H1 (cell line): Measurements from ENCODE around the gene WIPF1. TPM values are rescaled to one million over a fixed set of nuclear protein-coding genes. Genes with fewer than 3 reads are reported as not detected.

Experiments used
- CTCF ChIA-PET: fragments of 300-600 bp; sonication (Branson Sonifier 250); formaldehyde crosslinking; loops from one replicate; lab custom pipeline; 2021; ENCODE audit not compliant: partially characterized antibody; lab: Charles Lee
- POLR2A ChIA-PET: fragments of 300-600 bp; sonication (Branson Sonifier 250); formaldehyde crosslinking; loops from one replicate; lab custom pipeline; 2021; ENCODE audit warnings: inconsistent platforms; ENCODE audit not compliant: partially characterized antibody; lab: Charles Lee
- DNase-seq, 2 experiments: peaks; one replicate each; pipeline versions ENCODE4 v3.0.0 to v3.0.0-alpha.2; 2010 to 2022; ENCODE audit warnings: low spot score in 2 of 2, low read depth in 1 of 2, mixed read lengths in 1 of 2
- FAIRE-seq: peaks from 2 replicates; lab custom pipeline; 2011; peaks lifted over from hg19 to GRCh38; lab: Jason Lieb, UNC
- H2AFZ ChIP-seq: 2 replicates; pipeline ENCODE4 v1.8.1; 2012; ENCODE audit warnings: low read length, inconsistent platforms
- H2AK5ac ChIP-seq: 2 replicates; pipeline ENCODE4 v1.6.1; 2013; ENCODE audit warnings: low read depth, low read length
- H2BK120ac ChIP-seq: replicated peaks from 2 replicates; pipeline ENCODE3; 2013; ENCODE audit warnings: low read depth, low read length, inconsistent platforms
- H2BK12ac ChIP-seq: 2 replicates; pipeline ENCODE4 v1.6.1; 2013; ENCODE audit warnings: low read depth, low read length
- H2BK15ac ChIP-seq: 2 replicates; pipeline ENCODE4 v1.6.1; 2013; ENCODE audit warnings: low read length
- H2BK20ac ChIP-seq: 2 replicates; pipeline ENCODE4 v1.6.1; 2013; ENCODE audit warnings: low read length
- H2BK5ac ChIP-seq: 2 replicates; pipeline ENCODE4 v1.6.1; 2013; ENCODE audit warnings: low read depth, low read length
- H3K14ac ChIP-seq: 2 replicates; pipeline ENCODE4 v1.6.1; 2013; ENCODE audit warnings: inconsistent platforms; ENCODE audit not compliant: insufficient read length
- H3K18ac ChIP-seq: 2 replicates; pipeline ENCODE4 v1.6.1; 2013; ENCODE audit warnings: low read length; ENCODE audit errors: extremely low read depth
- H3K23ac ChIP-seq: 2 replicates; pipeline ENCODE4 v1.6.1; 2013; ENCODE audit warnings: inconsistent platforms; ENCODE audit not compliant: insufficient read length
- H3K23me2 ChIP-seq: 2 replicates; pipeline ENCODE4 v1.6.1; 2013; ENCODE audit warnings: low read depth, low read length
- H3K27ac ChIP-seq: 2 replicates; pipeline ENCODE4 v1.6.1; 2011; ENCODE audit warnings: low read depth, low read length, inconsistent platforms
- H3K27me3 ChIP-seq, 4 experiments: replicated peaks in 1 of 4; 1 replicate in 1 of 4; 2 replicates in 3 of 4; pipeline versions ENCODE4 v1.6.1 to v1.8.1; 2011 to 2013; ENCODE audit warnings: low read length in 3 of 4, mild to moderate bottlenecking in 3 of 4, inconsistent platforms in 2 of 4, mixed read lengths in 2 of 4, moderate library complexity in 1 of 4; ENCODE audit not compliant: control insufficient read depth in 3 of 4, insufficient read depth in 3 of 4; ENCODE audit errors: extremely low read depth in 1 of 4
- H3K36me3 ChIP-seq, 4 experiments: 2 replicates each; pipeline versions ENCODE4 v1.6.1 to v1.8.1; 2011 to 2013; ENCODE audit warnings: mild to moderate bottlenecking in 4 of 4, low read length in 3 of 4, moderate library complexity in 2 of 4, control low read depth in 1 of 4, inconsistent platforms in 1 of 4; ENCODE audit not compliant: insufficient read depth in 4 of 4, control insufficient read depth in 2 of 4
- H3K4ac ChIP-seq: replicated peaks from 2 replicates; pipeline ENCODE3; 2013; ENCODE audit warnings: low read length, low read depth, mixed read lengths, inconsistent platforms; ENCODE audit not compliant: insufficient read length
- H3K4me1 ChIP-seq, 4 experiments: replicated peaks in 1 of 4; 1 replicate in 1 of 4; 2 replicates in 3 of 4; pipeline versions ENCODE4 v1.6.1 to v1.8.1; 2011 to 2013; ENCODE audit warnings: low read length in 3 of 4, inconsistent platforms in 2 of 4, mixed read lengths in 1 of 4; ENCODE audit not compliant: insufficient read depth in 4 of 4, control insufficient read depth in 3 of 4
- H3K4me2 ChIP-seq, 2 experiments: 2 replicates each; pipeline versions ENCODE4 v1.6.1 to v1.8.1; 2011 to 2013; ENCODE audit warnings: low read depth in 2 of 2, low read length in 2 of 2, control low read depth in 1 of 2, inconsistent platforms in 1 of 2, mild to moderate bottlenecking in 1 of 2; ENCODE audit not compliant: insufficient read depth in 1 of 2
- H3K4me3 ChIP-seq, 4 experiments: fragments of 200-600, 300-600 bp in 1 of 4; sonication (generic), shearing (Covaris generic), sonication (Bioruptor Twin) in 1 of 4; 2 replicates each; pipeline versions ENCODE4 v1.5.1 to v1.8.1; 2011 to 2016; ENCODE audit warnings: low read length in 4 of 4, low read depth in 3 of 4, control low read depth in 2 of 4, inconsistent platforms in 2 of 4, mild to moderate bottlenecking in 2 of 4, mixed read lengths in 1 of 4, moderate library complexity in 1 of 4; ENCODE audit not compliant: insufficient read depth in 2 of 4; ENCODE audit errors: extremely low read depth in 1 of 4
- H3K56ac ChIP-seq: replicated peaks from 2 replicates; pipeline ENCODE3; 2013; ENCODE audit warnings: low read depth, mild to moderate bottlenecking, mixed read lengths, low read length, inconsistent platforms; ENCODE audit not compliant: insufficient read length
- H3K79me1 ChIP-seq: 2 replicates; pipeline ENCODE4 v1.6.1; 2013; ENCODE audit warnings: low read depth, low read length, control low read depth
- H3K79me2 ChIP-seq, 2 experiments: 2 replicates each; pipeline versions ENCODE4 v1.6.1 to v1.8.1; 2012 to 2013; ENCODE audit warnings: low read length in 2 of 2, mild to moderate bottlenecking in 2 of 2, inconsistent platforms in 1 of 2; ENCODE audit not compliant: insufficient read depth in 2 of 2, control insufficient read depth in 1 of 2
- H3K9ac ChIP-seq, 4 experiments: replicated peaks in 1 of 4; 1 replicate in 1 of 4; 2 replicates in 3 of 4; pipeline versions ENCODE4 v1.6.1 to v1.8.1; 2011 to 2013; ENCODE audit warnings: low read depth in 3 of 4, low read length in 3 of 4, control low read depth in 2 of 4, mild to moderate bottlenecking in 2 of 4, moderate library complexity in 2 of 4, inconsistent platforms in 1 of 4; ENCODE audit errors: extremely low read depth in 1 of 4
- H3K9me3 ChIP-seq, 2 experiments: 2 replicates each; pipeline versions ENCODE4 v1.6.1 to v1.8.1; 2012 to 2013; ENCODE audit warnings: mild to moderate bottlenecking in 2 of 2, moderate library complexity in 2 of 2, control low read depth in 1 of 2, inconsistent platforms in 1 of 2, low read depth in 1 of 2, low read length in 1 of 2, mixed read lengths in 1 of 2; ENCODE audit not compliant: insufficient read depth in 2 of 2
- H4K20me1 ChIP-seq, 2 experiments: replicated peaks in 1 of 2; 2 replicates each; pipeline versions ENCODE3 to v1.8.1; 2011 to 2013; ENCODE audit warnings: inconsistent platforms in 2 of 2, low read length in 2 of 2, mild to moderate bottlenecking in 1 of 2; ENCODE audit not compliant: insufficient read depth in 2 of 2, control insufficient read depth in 1 of 2
- H4K5ac ChIP-seq: 2 replicates; pipeline ENCODE4 v1.6.1; 2013; ENCODE audit warnings: low read length, low read depth, mixed read lengths, inconsistent platforms; ENCODE audit not compliant: insufficient read length
- H4K8ac ChIP-seq: 2 replicates; pipeline ENCODE4 v1.8.0; 2013; ENCODE audit warnings: mild to moderate bottlenecking, moderate library complexity, low read length, inconsistent platforms; ENCODE audit not compliant: insufficient read depth; ENCODE audit errors: extremely low read depth
- H4K91ac ChIP-seq: replicated peaks from 2 replicates; pipeline ENCODE3; 2013; ENCODE audit warnings: low read length, mixed read lengths, inconsistent platforms; ENCODE audit not compliant: insufficient read length
- ATF3 ChIP-seq: IDR thresholded peaks from 2 replicates; pipeline ENCODE4 v1.6.1; 2011; ENCODE audit warnings: low read depth, mild to moderate bottlenecking, low read length; ENCODE audit not compliant: insufficient read depth
- JUND ChIP-seq: IDR thresholded peaks from 2 replicates; pipeline ENCODE4 v1.6.1; 2011; ENCODE audit warnings: mild to moderate bottlenecking, improper control_type of control experiment, low read length
- MAFK ChIP-seq: IDR thresholded peaks from 2 replicates; pipeline ENCODE4 v1.6.1; 2012; ENCODE audit warnings: low read depth, mild to moderate bottlenecking, improper control_type of control experiment, low read length
- NRF1 ChIP-seq: IDR thresholded peaks from 2 replicates; pipeline ENCODE4 v1.6.1; 2011; ENCODE audit warnings: mild to moderate bottlenecking, low read depth, low read length, improper control_type of control experiment
- RXRA ChIP-seq: IDR thresholded peaks from 2 replicates; pipeline ENCODE4 v1.6.1; 2011; ENCODE audit warnings: low read depth, mild to moderate bottlenecking, low read length, moderate library complexity; ENCODE audit not compliant: insufficient read depth
- SIX5 ChIP-seq: IDR thresholded peaks from 2 replicates; pipeline ENCODE4 v1.6.1; 2011; ENCODE audit warnings: mild to moderate bottlenecking, low read depth, low read length
- SP2 ChIP-seq: IDR thresholded peaks from 2 replicates; pipeline ENCODE4 v1.6.1; 2012; ENCODE audit warnings: mild to moderate bottlenecking, low read length, inconsistent platforms
- WGBS, 2 experiments: shearing (Covaris generic) in 1 of 2; methylation state at CpG; one replicate each; pipeline versions ENCODE4 v1.1.6 to v1.1.7; 2013 to 2015; ENCODE audit warnings: low lambda C conversion rate in 2 of 2, mixed read lengths in 2 of 2, inconsistent platforms in 1 of 2, low coverage in 1 of 2, missing lambda C conversion rate in 1 of 2; ENCODE audit not compliant: insufficient replicate concordance in 2 of 2, insufficient coverage in 1 of 2, insufficient read length in 1 of 2; ENCODE audit errors: extremely low coverage in 1 of 2, missing lambda C conversion rate in 1 of 2; 5-methylcytosine and 5-hydroxymethylcytosine counted together
- polyA plus RNA-seq, 7 experiments: library from polyadenylated mRNA; depleted of rRNA in 3 of 7; stranded (reverse) in 5 of 7; unstranded in 2 of 7; fragments of >200 nt in 5 of 7; fragments of 200-250 nt in 2 of 7; gene quantifications; 1 replicate in 5 of 7; 2 replicates in 1 of 7; 4 replicates in 1 of 7; pipeline versions ENCODE4 v1.2.1 to v1.2.3, GENCODE V29; 2011 to 2013; ENCODE audit warnings: missing spikeins in 2 of 7, mixed read lengths in 2 of 7
- total RNA-seq: library from RNA; stranded (reverse); fragmentation: NEBNext Ultra II Directional; extraction: Animal tissue kit (Norgen Biotek cat#: 25700); gene quantifications from 2 replicates; pipeline ENCODE4 v1.2.1, GENCODE V29; 2021

WIPF1 gene
- total and polyA plus RNA-seq, 2 of the 8 experiments (the other 6 are each of a cell fraction or from before 2014, with no cell fraction given): 4.7 to 5.2 TPM

DNA sequence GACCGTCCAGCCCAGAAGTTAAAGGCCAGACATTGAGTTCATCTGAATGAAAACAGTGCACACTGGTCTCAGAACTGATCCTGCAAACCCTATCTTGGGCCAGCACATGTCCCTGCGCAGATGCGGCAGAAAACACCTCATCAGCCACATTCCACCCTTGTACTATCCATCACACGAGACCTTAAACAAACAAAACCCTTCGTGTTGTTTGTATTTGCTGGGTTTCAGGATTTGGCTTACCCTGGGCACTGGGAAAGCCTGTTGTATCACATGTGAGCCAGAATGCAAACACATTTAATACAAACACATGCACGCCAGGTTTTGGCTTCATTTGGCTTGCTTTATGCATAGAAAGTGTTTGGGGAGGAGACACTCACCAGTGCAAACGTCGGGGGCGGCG, 12.5 kb downstream of the WIPF1 start:
- Histone ChIP-seq H3K9ac (no peak overlapping the region), H3K23ac (no peak overlapping the region), H3K36me3 (no peaks in the 10 kb centered on the region), H2BK12ac (no peak overlapping the region), H3K27me3 (no peaks in the 10 kb centered on the region), H2AFZ (no peak overlapping the region), H3K4me2 (peak overlapping the region in 1 of 2 experiments; percentile 42; a peak in 1 of 4 replicates), H3K79me1 (no peaks in the 10 kb centered on the region), H3K4ac (no peak overlapping the region), H2BK20ac (no peak overlapping the region), H3K56ac (no peak overlapping the region), H3K18ac (no peak overlapping the region), H3K9me3 (no peaks in the 10 kb centered on the region), H3K79me2 (no peaks in the 10 kb centered on the region), H3K14ac (no peak overlapping the region), H2AK5ac (no peak overlapping the region), H2BK5ac (no peak overlapping the region), H4K20me1 (no peaks in the 10 kb centered on the region), H2BK120ac (no peak overlapping the region), H3K23me2 (no peaks in the 10 kb centered on the region; the same call in 1 of the 2 replicates), H2BK15ac (no peak overlapping the region), H4K91ac (no peak overlapping the region), H3K4me1 (peaks cover 2 to 15% (median 9%) of the 10 kb centered on the region in 4 experiments; a peak in 5 of 7 replicates), H3K27ac (no peak overlapping the region), H4K5ac (no peak overlapping the region), H3K4me3 (no peak overlapping the region), H4K8ac (no peak overlapping the region)
- DNase-seq (no peak), FAIRE-seq (no peak)
- CTCF ChIA-PET: interaction anchor here (1.0 to 2.9 kb wide), 3 partner anchors 20 to 123 kb away, joined by 3 to 10 read pairs (median 7); no protein-coding TSS in a partner anchor
- WGBS, 2 experiments: 81% methylated on average over 10 of the region's 10 CpGs; no CpG with 5 or more reads in 1 of the 2 experiments
- no peak for TF ChIP-seq SP2
- TF ChIP-seq NRF1: no peak
- no peak for TF ChIP-seq SIX5
- no peak for TF ChIP-seq ATF3
- TF ChIP-seq JUND: no peak
- no peak for TF ChIP-seq RXRA
- TF ChIP-seq MAFK: no peak
- POLR2A ChIA-PET: no interaction called here
